Mesenteric fat pad (tissue), 1 donor: ENCODE results near the gene DNAJC27. TPM values are rescaled to one million over a fixed set of nuclear protein-coding genes. Genes with fewer than 3 reads are reported as not detected.

ENCODE experiments used
- DNase-seq: peaks from one replicate; pipeline ENCODE4 v3.0.0-alpha.2; 2020; ENCODE audit warnings: low spot score
- total RNA-seq: library from RNA; stranded (reverse); fragmentation: NEBNext Ultra II Directional; extraction: Animal tissue kit (Norgen Biotek cat#: 25700); gene quantifications from one replicate; pipeline ENCODE4 v1.2.1, GENCODE V29; 2021
- donor health status: DM: yes; HTN: yes; CAD: no.

DNAJC27 gene
- total RNA-seq, 1 donor from 2014 or later, result 10.5 TPM

GRCh38 chr2:24908461-24908901 is 63.3 kb downstream of the DNAJC27 start:
- peak; percentile 76 for DNase-seq

- DNase-seq, result no peak
These were observed 64.6 kb downstream of the DNAJC27 start for GRCh38 chr2:24907116-24907515.

GRCh38 chr2:24906466-24906865 is 65.3 kb downstream of the DNAJC27 start:
- DNase-seq, result no peak

- DNase-seq, result no peak
These were observed 68.3 kb downstream of the DNAJC27 start for GRCh38 chr2:24903161-24904103.

GRCh38 chr2:24899361-24899910 is 72.3 kb downstream of the DNAJC27 start:
- DNase-seq, result no peak

- no peak for DNase-seq
These were observed 73.3 kb downstream of the DNAJC27 start for GRCh38 chr2:24898122-24899109.

- DNase-seq, result no peak
These were observed 77.0 kb downstream of the DNAJC27 start for GRCh38 chr2:24894750-24895149.

- DNase-seq, result no peak
These were observed 77.8 kb downstream of the DNAJC27 start for GRCh38 chr2:24893934-24894333.

Other genes starting within 250 kb of the DNAJC27 start
- 12.9 TPM for gene PTRHD1, start 178.6 kb downstream of the DNAJC27 start, total RNA-seq
- 3.7 TPM for gene CENPO, start 178.5 kb downstream of the DNAJC27 start, total RNA-seq
- gene ADCY3, start 51.7 kb downstream of the DNAJC27 start, total RNA-seq, result 216 TPM
- 2.0 TPM for gene EFR3B, start 70.1 kb upstream of the DNAJC27 start, total RNA-seq
- 3.4 TPM for gene POMC, start 196.6 kb upstream of the DNAJC27 start, total RNA-seq